ENCODE data around the gene WDR45.

The WDR45 gene

GRCh38 chrX:49079489-49080428 lies at the start of gene WDR45 (continued):
- TF ChIP-seq ZNF776 (tag by site-specific recombination; IDR thresholded peaks at IDR 0.05; ENCODE audit: borderline replicate concordance) (no peak), SP3 (tag by site-specific recombination; IDR thresholded peaks at IDR 0.05) (peak; percentile 61), OSR2 (tag by site-specific recombination; IDR thresholded peaks at IDR 0.05) (no peak), ZNF830 (tag by site-specific recombination; IDR thresholded peaks at IDR 0.05; ENCODE audit: low read depth) (no peak), GLIS2 (tag by site-specific recombination; IDR thresholded peaks at IDR 0.05) (peak; percentile 96), ZNF791 (tag by site-specific recombination; IDR thresholded peaks at IDR 0.05) (no peak), BCL6B (tag by site-specific recombination; IDR thresholded peaks at IDR 0.05) (no peak), ZNF530 (tag by site-specific recombination; IDR thresholded peaks at IDR 0.05; ENCODE audit: low read depth) (no peak), ZSCAN4 (tag by site-specific recombination; IDR thresholded peaks at IDR 0.05) (no peak), KLF9 (tag by site-specific recombination; IDR thresholded peaks at IDR 0.05; ENCODE audit: low read depth) (peak; percentile 72), ZNF2 (tag by site-specific recombination; IDR thresholded peaks at IDR 0.05) (no peak; the same call in 1 of the 2 replicates), ZNF626 (tag by site-specific recombination; IDR thresholded peaks at IDR 0.05) (no peak), ZNF311 (tag by site-specific recombination; IDR thresholded peaks at IDR 0.05; ENCODE audit: borderline replicate concordance) (no peak), ZNF280D (tag by site-specific recombination; IDR thresholded peaks at IDR 0.05) (no peak), ZNF157 (tag by site-specific recombination; IDR thresholded peaks at IDR 0.05) (no peak), ZNF221 (tag by site-specific recombination; IDR thresholded peaks at IDR 0.05; ENCODE audit: borderline replicate concordance) (no peak), ZNF561 (tag by site-specific recombination; IDR thresholded peaks at IDR 0.05; ENCODE audit: borderline replicate concordance) (peak; percentile 72), ZNF37A (tag by site-specific recombination; IDR thresholded peaks at IDR 0.05) (no peak), GLIS1 (tag by site-specific recombination; IDR thresholded peaks at IDR 0.05) (peak; percentile 86), ZNF704 (tag by site-specific recombination; IDR thresholded peaks at IDR 0.05) (no peak), ZNF664 (tag by site-specific recombination; IDR thresholded peaks at IDR 0.05) (no peak), ZNF510 (tag by site-specific recombination; IDR thresholded peaks at IDR 0.05; ENCODE audit: insufficient replicate concordance) (no peak), ZNF600 (tag by site-specific recombination; IDR thresholded peaks at IDR 0.05) (no peak; the same call in 1 of the 2 replicates), ZNF777 (tag by site-specific recombination; IDR thresholded peaks at IDR 0.05; ENCODE audit: borderline replicate concordance) (no peak), HOXC10 (CRISPR knock-in tag; IDR thresholded peaks at IDR 0.05) (no peak), ZNF701 (tag by site-specific recombination; IDR thresholded peaks at IDR 0.05) (no peak), ZNF792 (tag by site-specific recombination; IDR thresholded peaks at IDR 0.05) (no peak), ZNF621 (tag by site-specific recombination; IDR thresholded peaks at IDR 0.05) (no peak), HOXA7 (CRISPR knock-in tag; IDR thresholded peaks at IDR 0.05; ENCODE audit: borderline replicate concordance) (no peak), YY2 (tag by site-specific recombination; IDR thresholded peaks at IDR 0.05) (no peak), ZNF645 (tag by site-specific recombination; IDR thresholded peaks at IDR 0.05) (no peak), ZNF404 (tag by site-specific recombination; IDR thresholded peaks at IDR 0.05) (no peak), IKZF3 (tag by site-specific recombination; IDR thresholded peaks at IDR 0.05) (no peak), ZNF843 (tag by site-specific recombination; IDR thresholded peaks at IDR 0.05) (0 out of 2 replicates have a peak, but pooled peaks have one; percentile 38)

Data from HEK293 (cell line).